GM13977 (cell line): ENCODE measurements around the gene PROX2.

Experiments
- DNase-seq: peaks from one replicate; pipeline ENCODE4 v3.0.0; 2012; ENCODE audit warnings: low spot score
- in situ Hi-C: fragments of 300-500 bp; cut with MboI; formaldehyde crosslinking; loops from one replicate; pipeline ENCODE4 v1.12.0; 2022; ENCODE audit warnings: low sequenced_read_pairs, low pct_unique_long_range_greater_than_20kb, mixed read lengths, inconsistent platforms; ENCODE audit not compliant: unreplicated experiment
- TF ChIP-seq, protein P1 (sequence below): IDR thresholded peaks from 2 replicates; pipeline ENCODE4 v1.5.1; 2012; ENCODE audit warnings: mild to moderate bottlenecking, control low read depth; ENCODE audit not compliant: insufficient read depth; ENCODE audit errors: extremely low read depth, missing control alignments

The PROX2 gene, protein sequence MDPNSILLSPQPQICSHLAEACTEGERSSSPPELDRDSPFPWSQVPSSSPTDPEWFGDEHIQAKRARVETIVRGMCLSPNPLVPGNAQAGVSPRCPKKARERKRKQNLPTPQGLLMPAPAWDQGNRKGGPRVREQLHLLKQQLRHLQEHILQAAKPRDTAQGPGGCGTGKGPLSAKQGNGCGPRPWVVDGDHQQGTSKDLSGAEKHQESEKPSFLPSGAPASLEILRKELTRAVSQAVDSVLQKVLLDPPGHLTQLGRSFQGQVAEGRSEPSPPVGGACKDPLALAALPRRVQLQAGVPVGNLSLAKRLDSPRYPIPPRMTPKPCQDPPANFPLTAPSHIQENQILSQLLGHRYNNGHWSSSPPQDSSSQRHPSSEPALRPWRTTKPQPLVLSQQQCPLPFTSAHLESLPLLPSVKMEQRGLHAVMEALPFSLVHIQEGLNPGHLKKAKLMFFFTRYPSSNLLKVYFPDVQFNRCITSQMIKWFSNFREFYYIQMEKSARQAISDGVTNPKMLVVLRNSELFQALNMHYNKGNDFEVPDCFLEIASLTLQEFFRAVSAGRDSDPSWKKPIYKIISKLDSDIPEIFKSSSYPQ

DNA sequence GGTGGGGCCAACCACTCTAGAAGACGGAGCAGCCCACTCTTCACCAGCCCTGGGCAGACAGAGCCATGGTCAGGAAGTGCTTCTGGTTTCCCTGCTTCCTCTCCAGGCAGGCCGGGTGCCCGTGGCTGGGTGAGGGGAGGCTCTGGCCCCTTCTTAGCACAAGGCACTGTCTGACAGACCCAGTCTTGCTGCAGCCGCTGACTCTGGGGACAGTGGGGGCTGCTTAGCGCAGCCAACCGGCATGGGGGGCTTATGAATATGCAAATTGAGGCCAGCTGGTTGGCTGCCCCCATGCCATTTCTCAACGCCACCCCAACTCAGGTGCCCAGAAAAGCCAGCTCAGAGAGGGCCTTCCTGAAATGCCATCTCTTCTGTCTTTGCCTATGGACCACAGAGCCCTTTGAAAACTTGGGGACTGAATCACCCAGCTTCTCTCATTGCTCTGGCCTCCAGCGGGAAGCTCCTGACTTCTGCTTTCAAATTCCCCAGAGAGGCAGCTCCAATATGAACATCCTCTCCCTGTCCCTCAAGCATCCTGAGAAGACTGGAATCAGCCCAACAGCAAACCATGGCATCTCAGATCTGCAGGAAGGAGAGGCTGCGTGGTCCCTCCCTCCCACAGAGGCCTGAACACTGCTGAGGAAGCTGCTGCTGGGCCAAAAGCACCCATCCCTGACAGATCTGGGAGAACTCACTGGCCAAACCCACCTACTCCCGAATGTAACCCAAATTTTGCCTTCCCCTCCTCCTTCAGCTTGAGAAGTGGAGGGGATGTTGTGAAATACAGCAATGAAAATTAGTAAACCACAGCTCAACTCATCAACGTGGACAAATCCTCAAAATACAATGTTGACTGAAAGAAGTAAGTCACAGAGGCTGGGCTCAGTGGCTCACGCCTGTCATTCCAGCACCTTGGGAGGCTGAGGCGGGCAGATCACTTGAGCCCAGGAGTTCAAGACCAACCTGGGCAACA, at the start of gene PROX2:
PROX2 (minus strand) TSS at position 205 of the 973 bp plus-strand sequence. CDS start 12,311 bp downstream, outside the sequence.
- in situ Hi-C loops: no loop called here
- TF ChIP-seq, protein P1, sequence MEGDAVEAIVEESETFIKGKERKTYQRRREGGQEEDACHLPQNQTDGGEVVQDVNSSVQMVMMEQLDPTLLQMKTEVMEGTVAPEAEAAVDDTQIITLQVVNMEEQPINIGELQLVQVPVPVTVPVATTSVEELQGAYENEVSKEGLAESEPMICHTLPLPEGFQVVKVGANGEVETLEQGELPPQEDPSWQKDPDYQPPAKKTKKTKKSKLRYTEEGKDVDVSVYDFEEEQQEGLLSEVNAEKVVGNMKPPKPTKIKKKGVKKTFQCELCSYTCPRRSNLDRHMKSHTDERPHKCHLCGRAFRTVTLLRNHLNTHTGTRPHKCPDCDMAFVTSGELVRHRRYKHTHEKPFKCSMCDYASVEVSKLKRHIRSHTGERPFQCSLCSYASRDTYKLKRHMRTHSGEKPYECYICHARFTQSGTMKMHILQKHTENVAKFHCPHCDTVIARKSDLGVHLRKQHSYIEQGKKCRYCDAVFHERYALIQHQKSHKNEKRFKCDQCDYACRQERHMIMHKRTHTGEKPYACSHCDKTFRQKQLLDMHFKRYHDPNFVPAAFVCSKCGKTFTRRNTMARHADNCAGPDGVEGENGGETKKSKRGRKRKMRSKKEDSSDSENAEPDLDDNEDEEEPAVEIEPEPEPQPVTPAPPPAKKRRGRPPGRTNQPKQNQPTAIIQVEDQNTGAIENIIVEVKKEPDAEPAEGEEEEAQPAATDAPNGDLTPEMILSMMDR: no peak
- DNase-seq: no peak

DNA sequence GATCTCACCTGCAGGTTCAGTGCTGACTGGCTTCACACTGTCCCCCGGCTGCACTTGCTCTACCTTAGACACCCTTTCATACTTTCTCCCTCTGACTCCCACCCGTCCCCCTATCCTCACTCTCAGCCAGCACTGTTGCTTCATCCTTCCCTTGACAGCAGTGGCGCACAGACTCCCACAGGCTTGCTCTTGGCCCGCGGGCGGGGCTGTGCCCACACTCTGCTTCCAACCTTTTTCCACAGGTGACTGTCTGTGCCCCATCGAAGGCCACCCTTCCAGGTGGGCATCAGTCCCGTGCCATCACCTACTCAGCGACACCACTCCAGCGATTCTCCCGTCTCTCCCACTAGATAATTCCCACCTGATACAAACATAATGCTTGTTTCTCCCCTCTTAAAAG, 48.1 kb upstream of the PROX2 start:
- DNase-seq: no peak
- in situ Hi-C loops: no loop called here
- TF ChIP-seq, protein P1: no peak

DNA sequence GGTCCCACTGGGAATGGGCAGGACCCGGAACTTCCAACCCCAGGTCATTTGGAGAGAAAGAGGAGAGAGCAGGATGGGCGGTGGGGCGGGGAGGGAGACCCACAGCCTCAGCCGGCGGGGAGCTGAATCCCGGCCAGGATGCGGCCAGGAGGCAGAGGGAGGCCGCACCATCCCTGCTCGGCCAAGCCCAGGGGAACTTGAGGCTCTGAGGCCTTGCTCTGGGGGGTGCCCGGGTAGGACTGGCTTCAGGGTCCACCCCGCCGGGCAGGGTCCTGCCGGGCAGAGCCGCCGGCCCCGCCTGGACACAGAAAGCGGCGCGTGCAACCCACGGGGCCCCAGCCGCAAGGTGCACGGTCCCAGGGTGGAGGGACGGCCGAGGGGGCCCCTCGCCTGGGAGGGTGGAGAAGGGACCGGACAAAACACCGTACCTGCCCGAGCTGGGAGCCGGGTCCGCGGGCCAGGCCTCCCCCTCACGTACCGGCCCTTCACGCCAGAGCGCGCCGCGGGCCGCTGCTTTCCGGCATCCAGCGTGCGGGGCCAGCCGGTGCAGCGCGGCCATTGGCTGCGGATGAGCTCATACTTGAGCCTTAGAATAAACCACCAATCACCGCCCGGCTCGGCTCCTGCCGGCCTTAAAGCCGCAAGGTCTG, 46.9 kb upstream of the PROX2 start, which contains the start of gene RPS6KL1:
RPS6KL1 (minus strand) TSS at position 509 of the 650 bp plus-strand sequence. CDS start 1,719 bp downstream, outside the sequence.
- peak; percentile 94 for DNase-seq
- in situ Hi-C loops: no loop called here
- TF ChIP-seq, protein P1: no peak

DNA sequence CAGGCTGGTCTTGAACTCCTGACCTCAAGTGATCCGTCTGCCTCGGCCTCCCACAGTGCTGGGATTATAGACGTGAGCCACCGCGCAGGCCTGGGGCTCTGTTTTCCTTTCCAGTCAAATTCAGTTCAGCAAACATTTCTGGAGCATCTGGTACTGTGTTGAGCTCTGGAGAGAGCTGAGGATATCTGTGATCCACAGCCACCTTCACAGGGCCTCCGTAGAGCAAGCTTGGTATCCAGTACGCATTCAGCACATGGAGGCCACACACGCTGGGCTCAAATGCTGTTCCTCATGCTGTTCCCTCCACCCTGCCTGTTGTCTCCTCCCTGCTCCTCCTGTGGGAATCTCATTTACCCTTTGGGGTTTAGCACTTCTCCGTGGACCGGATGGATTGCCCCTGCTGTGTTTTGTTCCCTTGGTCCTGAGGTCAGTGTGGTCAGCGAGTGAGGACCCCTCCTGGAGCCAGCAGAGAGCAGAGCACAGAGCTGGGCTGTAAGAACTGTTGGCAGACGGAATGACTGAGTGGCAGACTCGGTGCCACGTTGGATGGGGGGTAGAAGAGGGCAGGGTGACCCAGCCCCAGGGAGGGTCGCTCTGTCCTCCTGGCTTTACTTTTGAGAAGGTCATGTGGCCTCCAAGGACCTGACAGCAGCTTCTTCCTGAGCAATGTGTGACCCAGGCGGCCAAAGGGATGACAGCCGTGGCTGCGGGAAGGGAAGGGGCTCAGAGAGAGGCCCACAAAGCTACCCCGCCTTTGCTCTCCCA, 46.2 kb upstream of the PROX2 start:
- in situ Hi-C loops: no loop called here
- TF ChIP-seq, protein P1: no peak

DNA sequence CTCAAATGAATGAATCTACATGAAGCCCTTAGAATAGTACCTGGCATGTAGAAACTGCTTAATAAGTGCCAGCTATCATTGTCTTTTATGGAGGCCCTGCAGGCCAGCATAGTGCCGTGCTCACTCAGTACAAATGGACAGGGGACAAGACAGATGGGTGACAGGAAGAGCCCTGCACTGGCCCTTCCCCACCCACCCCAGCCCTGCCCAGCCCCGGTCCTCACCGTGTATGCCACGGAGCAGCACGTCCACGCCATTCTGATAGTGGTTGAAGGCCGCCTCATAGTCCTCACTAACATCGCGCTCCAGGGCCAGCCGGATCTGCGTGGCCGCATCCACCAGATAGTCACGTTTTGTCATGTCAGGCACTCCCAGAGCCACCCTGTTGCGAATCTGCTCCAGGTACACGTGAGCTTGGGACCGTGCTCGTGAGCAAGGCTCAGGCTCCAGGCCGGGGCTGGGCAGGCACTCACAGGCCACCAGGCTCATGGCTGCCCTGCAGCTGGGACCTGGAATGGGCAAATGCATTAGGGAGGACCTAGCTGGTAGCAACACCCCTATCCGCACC, 45.2 kb upstream of the PROX2 start:
- TF ChIP-seq, protein P1: no peak
- DNase-seq: no peak
- in situ Hi-C loops: no loop called here

More for the DNA sequence above, 46.2 kb upstream of the PROX2 start:
- DNase-seq: no peak
